HG03565 (cell line): ENCODE data around the gene ALX4.

Experiments
- ATAC-seq: cut with Tn5 transposase; IDR thresholded peaks from one replicate; pipeline ENCODE4 v1.9.1; 2021; ENCODE audit warnings: mild to moderate bottlenecking, moderate library complexity; ENCODE audit not compliant: unreplicated experiment

Gene ALX4

GRCh38 chr11:44316659-44317240 lies 6.8 kb upstream of the ALX4 start:
- no peak for ATAC-seq

- ATAC-seq, result no peak
These were observed 6.2 kb upstream of the ALX4 start for GRCh38 chr11:44315947-44316658.

- ATAC-seq, result no peak
These were observed 4.8 kb upstream of the ALX4 start for GRCh38 chr11:44314733-44315132.

GRCh38 chr11:44313761-44314489 lies 4.0 kb upstream of the ALX4 start:
- no peak for ATAC-seq

GRCh38 chr11:44312876-44313275 lies 2.9 kb upstream of the ALX4 start:
- ATAC-seq, result no peak

GRCh38 chr11:44311339-44312261 lies 1.7 kb upstream of the ALX4 start:
- no peak for ATAC-seq

GRCh38 chr11:44310463-44311272 lies 729 bp upstream of the ALX4 start:
- no peak for ATAC-seq

GRCh38 chr11:44310206-44310462 lies 195 bp upstream of the ALX4 start:
- ATAC-seq, result no peak

- ATAC-seq, result no peak
These were observed 939 bp downstream of the ALX4 start for GRCh38 chr11:44308923-44309477.

- no peak for ATAC-seq
These were observed 1.6 kb downstream of the ALX4 start for GRCh38 chr11:44308256-44308922.

- no peak for ATAC-seq
These were observed 2.4 kb downstream of the ALX4 start for GRCh38 chr11:44307340-44308099.

GRCh38 chr11:44306918-44307244 lies 3.1 kb downstream of the ALX4 start:
- ATAC-seq, result no peak

- ATAC-seq, result no peak
These were observed 3.7 kb downstream of the ALX4 start for GRCh38 chr11:44306052-44306917.

GRCh38 chr11:44305470-44306051 lies 4.4 kb downstream of the ALX4 start:
- no peak for ATAC-seq

- no peak for ATAC-seq
These were observed 4.9 kb downstream of the ALX4 start for GRCh38 chr11:44305026-44305469.

- no peak for ATAC-seq
These were observed 5.6 kb downstream of the ALX4 start for GRCh38 chr11:44304091-44305025.
